Spinal cord (tissue), 10 donors: Measurements from ENCODE around the gene PACSIN2. TPM values are rescaled to one million over a fixed set of nuclear protein-coding genes. Genes with fewer than 3 reads are reported as not detected.
"Not testable (repeated sequence)": the region's sequence is repeated elsewhere in the genome, so short reads cannot be mapped to it uniquely, and the experiment has no call there.

Experiments used
- DNase-seq, 6 donors: peaks; one replicate each; pipeline versions ENCODE4 v3.0.0 to v3.0.0-alpha.2; 2013 to 2015; ENCODE audit warnings: low spot score in 6 of 6, low read depth in 4 of 6
- H3K27ac ChIP-seq: one replicate; pipeline ENCODE4 v1.5.1; 2013; ENCODE audit warnings: low read depth, low read length, control low read depth
- H3K27me3 ChIP-seq: one replicate; pipeline ENCODE4 v1.6.1; 2013; ENCODE audit warnings: low read length; ENCODE audit not compliant: control insufficient read depth, insufficient read depth
- H3K36me3 ChIP-seq: one replicate; pipeline ENCODE4 v1.6.1; 2013; ENCODE audit warnings: low read length; ENCODE audit not compliant: control insufficient read depth, insufficient read depth
- H3K4me1 ChIP-seq: one replicate; pipeline ENCODE4 v1.6.1; 2013; ENCODE audit warnings: low read length; ENCODE audit not compliant: control insufficient read depth, insufficient read depth
- H3K4me3 ChIP-seq: one replicate; pipeline ENCODE4 v1.5.1; 2013; ENCODE audit warnings: low read depth, low read length, control low read depth
- H3K9me3 ChIP-seq: one replicate; pipeline ENCODE4 v1.6.1; 2013; ENCODE audit warnings: low read length; ENCODE audit not compliant: control insufficient read depth, insufficient read depth
- WGBS: methylation state at CpG from one replicate; pipeline ENCODE4 v1.1.5; 2013; ENCODE audit warnings: missing lambda C conversion rate; ENCODE audit not compliant: insufficient coverage; 5-methylcytosine and 5-hydroxymethylcytosine counted together
- polyA plus RNA-seq, 2 donors: library from polyadenylated mRNA; unstranded; fragments of 120-200 nt; gene quantifications; one replicate each; pipeline ENCODE4 v1.2.1, GENCODE V29; 2013; ENCODE audit not compliant: insufficient read length in 2 of 2
- total RNA-seq, 2 donors: library from RNA; depleted of rRNA in 1 of 2; stranded (reverse); fragments of 120-200 nt in 1 of 2; fragments of >200 nt in 1 of 2; gene quantifications; one replicate each; pipeline versions ENCODE4 v1.2.3 to v1.2.4, GENCODE V29; 2013 to 2014
- donor health status: healthy.

The PACSIN2 gene
- total and polyA plus RNA-seq, 4 donors = 36.3 to 54.2 (median 45.9) TPM

- WGBS = 36% methylated on average over 2 of the region's 2 CpGs
- H3K4me1 ChIP-seq = peaks cover 40% of the 10 kb centered on the region
These were observed 9.8 kb downstream of the PACSIN2 start for GRCh38 chr22:43005106-43005505.

GRCh38 chr22:43004362-43005035 lies 10.4 kb downstream of the PACSIN2 start:
- Histone ChIP-seq H3K4me1 (peaks cover 43% of the 10 kb centered on the region), H3K36me3 (no peaks in the 10 kb centered on the region), H3K9me3 (no peaks in the 10 kb centered on the region), H3K27ac (no peak overlapping the region), H3K4me3 (no peak overlapping the region), H3K27me3 (no peaks in the 10 kb centered on the region)
- WGBS = 43% methylated on average over 9 of the region's 13 CpGs
- DNase-seq = peak in 1 of 6 donors; percentile 54

More at GRCh38 chr22:43005106-43005505, 9.8 kb downstream of the PACSIN2 start:
- no peak overlapping the region for H3K4me3 ChIP-seq
- no peaks in the 10 kb centered on the region for H3K27me3 ChIP-seq
- DNase-seq = no peak
- no peaks in the 10 kb centered on the region for H3K36me3 ChIP-seq
- H3K27ac ChIP-seq = no peak overlapping the region
- H3K9me3 ChIP-seq = no peaks in the 10 kb centered on the region

GRCh38 chr22:43002202-43002586 lies 12.8 kb downstream of the PACSIN2 start:
- Histone ChIP-seq H3K27ac (no peak overlapping the region), H3K36me3 (no peaks in the 10 kb centered on the region), H3K9me3 (no peaks in the 10 kb centered on the region), H3K4me1 (peaks cover 42% of the 10 kb centered on the region), H3K27me3 (no peaks in the 10 kb centered on the region), H3K4me3 (no peak overlapping the region)
- no peak for DNase-seq
- WGBS = no CpG with 5 or more reads among the region's 5 CpGs

- H3K27ac ChIP-seq = peak overlapping the region; percentile 48
- H3K4me3 ChIP-seq = no peak overlapping the region
- no peaks in the 10 kb centered on the region for H3K27me3 ChIP-seq
- H3K36me3 ChIP-seq = no peaks in the 10 kb centered on the region
- DNase-seq = peak in 2 of 6 donors; percentile 58 to 69
- H3K4me1 ChIP-seq = peaks cover 42% of the 10 kb centered on the region
- no peaks in the 10 kb centered on the region for H3K9me3 ChIP-seq
- 34% methylated on average over 2 of the region's 3 CpGs for WGBS
These were observed 13.4 kb downstream of the PACSIN2 start for GRCh38 chr22:43001271-43002201.

GRCh38 chr22:43000441-43001175 lies 14.3 kb downstream of the PACSIN2 start:
- 71% methylated on average over 5 of the region's 8 CpGs for WGBS
- Histone ChIP-seq H3K4me1 (peaks cover 42% of the 10 kb centered on the region), H3K9me3 (no peaks in the 10 kb centered on the region), H3K27ac (peak overlapping the region; percentile 48), H3K4me3 (no peak overlapping the region), H3K27me3 (no peaks in the 10 kb centered on the region), H3K36me3 (no peaks in the 10 kb centered on the region)
- no peak for DNase-seq

DNA sequence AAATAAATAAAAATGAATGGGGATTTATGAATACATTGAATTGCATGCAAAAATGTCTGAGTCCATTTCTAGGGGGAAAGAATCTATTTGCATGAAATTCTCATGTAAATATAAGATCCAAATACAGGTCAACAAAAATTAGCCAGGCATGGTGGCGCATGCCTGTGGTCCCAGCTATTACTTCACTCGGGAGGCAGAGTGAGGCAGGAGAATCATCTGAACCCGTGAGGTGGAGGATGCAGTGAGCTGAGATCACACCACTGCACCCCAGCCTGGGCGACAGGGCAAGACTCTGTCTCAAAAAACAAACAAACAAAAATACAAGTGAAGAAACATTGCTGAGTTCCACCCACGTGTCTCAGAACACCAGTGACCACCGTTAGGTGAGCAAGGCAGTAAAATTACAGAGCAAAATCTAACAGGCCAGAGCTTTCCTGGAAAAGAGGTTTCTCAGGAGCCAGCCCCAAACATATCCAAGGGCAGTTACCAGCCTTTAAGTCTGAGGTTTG lies 17.3 kb downstream of the PACSIN2 start:
- WGBS = 56% methylated on average over 3 of the region's 6 CpGs
- Histone ChIP-seq H3K4me3 (no peak overlapping the region), H3K4me1 (peaks cover 40% of the 10 kb centered on the region), H3K9me3 (no peaks in the 10 kb centered on the region), H3K27me3 (no peaks in the 10 kb centered on the region), H3K27ac (no peak overlapping the region), H3K36me3 (no peaks in the 10 kb centered on the region)
- DNase-seq = no peak

DNA sequence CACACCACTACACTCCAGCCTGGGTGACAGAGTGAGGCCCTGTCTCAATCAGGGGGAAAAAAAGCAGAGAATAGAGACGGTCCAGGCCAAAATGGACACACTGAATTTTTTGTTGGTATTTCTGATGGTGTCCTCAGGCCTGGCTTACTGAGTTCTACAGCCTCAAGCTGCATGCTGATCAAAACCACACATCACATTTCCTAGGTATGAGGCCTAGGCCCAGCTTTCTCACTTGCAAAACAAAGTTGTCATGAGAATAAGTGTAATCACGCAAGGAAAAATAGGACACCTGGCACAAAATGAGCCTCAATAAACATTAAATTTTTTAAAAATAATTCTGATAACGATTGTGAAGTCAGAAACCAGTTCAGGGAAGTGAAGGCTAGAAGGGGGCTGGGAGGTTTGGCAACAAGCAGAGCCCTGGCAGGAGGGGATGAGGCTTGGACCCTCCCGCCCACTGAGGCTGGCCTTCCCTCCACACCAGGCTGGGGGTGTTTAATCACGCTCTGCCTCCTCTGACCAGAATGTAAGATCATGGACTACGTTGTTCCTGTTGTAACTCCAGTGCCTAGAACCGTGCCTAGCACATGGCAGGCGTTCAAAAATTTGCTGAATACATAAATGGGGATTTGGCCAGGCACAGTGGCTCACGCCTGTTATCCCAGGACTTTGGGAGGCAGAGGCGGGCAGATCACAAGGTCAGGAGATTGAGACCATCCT lies 18.1 kb downstream of the PACSIN2 start:
- Histone ChIP-seq H3K4me3 (no peak overlapping the region), H3K27me3 (no peaks in the 10 kb centered on the region), H3K36me3 (no peaks in the 10 kb centered on the region), H3K9me3 (no peaks in the 10 kb centered on the region), H3K4me1 (peaks cover 36% of the 10 kb centered on the region), H3K27ac (no peak overlapping the region)
- no peak for DNase-seq
- 79% methylated on average over 5 of the region's 10 CpGs for WGBS

DNA sequence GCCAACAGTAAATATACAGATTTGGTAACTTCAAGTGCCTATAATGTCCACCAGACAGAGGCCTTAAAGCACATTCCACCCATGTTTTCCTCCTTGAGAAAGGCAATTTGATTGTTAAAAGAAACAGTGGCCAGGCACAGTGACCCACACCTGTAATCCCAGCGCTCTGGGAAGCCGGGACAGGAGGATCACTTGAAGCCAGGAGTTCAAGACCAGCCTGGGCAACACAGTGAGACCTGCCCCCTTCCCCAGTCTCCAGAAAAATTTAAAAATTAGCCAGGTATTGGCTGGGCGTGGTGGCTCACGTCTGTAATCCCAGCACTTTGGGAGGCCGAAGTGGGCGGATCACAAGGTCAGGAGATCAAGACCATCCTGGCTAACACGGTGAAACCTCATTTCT lies 19.3 kb downstream of the PACSIN2 start:
- H3K9me3 ChIP-seq, H3K36me3 ChIP-seq, H3K27me3 ChIP-seq, H3K4me3 ChIP-seq, DNase-seq: not testable (repeated sequence)
- Histone ChIP-seq H3K4me1 (peaks cover 25% of the 10 kb centered on the region), H3K27ac (peak overlapping the region; percentile 62)
- WGBS = 72% methylated on average over 4 of the region's 7 CpGs
